Measurements from ENCODE around the gene FGF5. TPM values are rescaled to one million over a fixed set of nuclear protein-coding genes. Genes with fewer than 3 reads are reported as not detected.

Gene FGF5
- total RNA-seq, 3 donors from 2014 or later (not counting 1 experiment from before 2014, with no cell fraction given): 0.09 TPM; not detected in 1

DNA sequence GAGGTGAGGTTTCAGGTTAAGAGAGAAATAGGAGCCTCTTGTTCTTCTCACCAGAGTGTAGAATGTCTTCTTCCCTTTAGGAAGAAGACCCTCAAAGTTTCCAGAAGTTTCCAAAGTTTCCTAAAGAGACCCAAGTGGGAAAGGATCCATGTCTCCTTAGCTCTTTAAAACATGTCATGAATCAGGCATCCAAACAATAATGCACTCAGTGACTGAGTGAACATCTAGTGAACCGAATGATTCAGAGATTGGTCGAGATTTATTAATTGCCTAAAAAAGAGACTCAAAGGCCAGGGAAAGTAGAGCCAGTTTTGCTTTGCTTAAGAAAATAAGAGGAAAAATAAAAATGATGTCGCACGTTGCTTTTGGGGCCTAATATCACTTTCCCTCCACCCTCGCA lies 29.4 kb downstream of the FGF5 start:
- no peaks in the 10 kb centered on the region for H3K36me3 ChIP-seq (ENCODE audit: control insufficient read depth, insufficient read depth, low read length)
- Mint-ChIP-seq H3K4me1 (no peaks in the 10 kb centered on the region), H3K4me3 (no peak overlapping the region), H3K27me3 (ENCODE audit: low read depth in 2 of 2) (peaks cover 6 to 17% of the 10 kb centered on the region in 2 donors), H3K36me3 (no peaks in the 10 kb centered on the region), H3K9me3 (no peaks in the 10 kb centered on the region), H3K27ac (no peak overlapping the region)
- no peaks in the 10 kb centered on the region for H3K4me1 ChIP-seq (ENCODE audit: control insufficient read depth, insufficient read depth, low read length)
- DNase-seq (no peak), ATAC-seq (no peak)
- intact Hi-C loops (cut with micrococcal nuclease): no loop called here
- 94% methylated on average over 4 of the region's 5 CpGs for WGBS (ENCODE audit: insufficient coverage)
- TF ChIP-seq, protein P1, sequence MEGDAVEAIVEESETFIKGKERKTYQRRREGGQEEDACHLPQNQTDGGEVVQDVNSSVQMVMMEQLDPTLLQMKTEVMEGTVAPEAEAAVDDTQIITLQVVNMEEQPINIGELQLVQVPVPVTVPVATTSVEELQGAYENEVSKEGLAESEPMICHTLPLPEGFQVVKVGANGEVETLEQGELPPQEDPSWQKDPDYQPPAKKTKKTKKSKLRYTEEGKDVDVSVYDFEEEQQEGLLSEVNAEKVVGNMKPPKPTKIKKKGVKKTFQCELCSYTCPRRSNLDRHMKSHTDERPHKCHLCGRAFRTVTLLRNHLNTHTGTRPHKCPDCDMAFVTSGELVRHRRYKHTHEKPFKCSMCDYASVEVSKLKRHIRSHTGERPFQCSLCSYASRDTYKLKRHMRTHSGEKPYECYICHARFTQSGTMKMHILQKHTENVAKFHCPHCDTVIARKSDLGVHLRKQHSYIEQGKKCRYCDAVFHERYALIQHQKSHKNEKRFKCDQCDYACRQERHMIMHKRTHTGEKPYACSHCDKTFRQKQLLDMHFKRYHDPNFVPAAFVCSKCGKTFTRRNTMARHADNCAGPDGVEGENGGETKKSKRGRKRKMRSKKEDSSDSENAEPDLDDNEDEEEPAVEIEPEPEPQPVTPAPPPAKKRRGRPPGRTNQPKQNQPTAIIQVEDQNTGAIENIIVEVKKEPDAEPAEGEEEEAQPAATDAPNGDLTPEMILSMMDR (IDR thresholded peaks at IDR 0.05): no peak
- no peak overlapping the region for H3K27ac ChIP-seq (ENCODE audit: low read length)
- H3K9me3 ChIP-seq (ENCODE audit: control insufficient read depth, insufficient read depth, low read length): no peaks in the 10 kb centered on the region
- H3K4me3 ChIP-seq (ENCODE audit: low read length): no peak overlapping the region
- peaks cover 4% of the 10 kb centered on the region for H3K27me3 ChIP-seq (ENCODE audit: control insufficient read depth, insufficient read depth, low read length)

DNA sequence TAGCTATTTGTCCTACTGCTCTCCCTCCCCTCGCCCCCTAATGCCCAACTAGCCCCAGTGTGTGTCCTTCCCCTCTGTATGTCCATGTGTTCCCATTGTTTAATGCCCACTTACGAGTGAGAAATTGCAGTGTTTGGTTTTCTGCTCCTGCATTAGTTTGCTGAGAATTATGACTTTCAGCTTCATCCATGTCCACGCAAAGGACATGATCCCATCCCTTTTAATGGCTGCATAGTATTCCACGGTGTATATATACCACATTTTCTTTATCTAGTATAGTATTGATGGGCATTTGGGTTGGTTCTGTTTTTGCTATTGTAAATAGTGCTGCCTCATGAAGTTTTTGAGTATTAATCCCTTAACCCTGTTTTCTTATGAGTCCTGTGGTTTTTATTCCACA lies 35.4 kb downstream of the FGF5 start:
- WGBS (ENCODE audit: insufficient coverage): 82% methylated on average over 2 of the region's 4 CpGs
- H3K27me3 Mint-ChIP-seq (ENCODE audit: low read depth in 2 of 2): peaks cover 12 to 24% of the 10 kb centered on the region in 2 donors
- no peak for ATAC-seq

DNA sequence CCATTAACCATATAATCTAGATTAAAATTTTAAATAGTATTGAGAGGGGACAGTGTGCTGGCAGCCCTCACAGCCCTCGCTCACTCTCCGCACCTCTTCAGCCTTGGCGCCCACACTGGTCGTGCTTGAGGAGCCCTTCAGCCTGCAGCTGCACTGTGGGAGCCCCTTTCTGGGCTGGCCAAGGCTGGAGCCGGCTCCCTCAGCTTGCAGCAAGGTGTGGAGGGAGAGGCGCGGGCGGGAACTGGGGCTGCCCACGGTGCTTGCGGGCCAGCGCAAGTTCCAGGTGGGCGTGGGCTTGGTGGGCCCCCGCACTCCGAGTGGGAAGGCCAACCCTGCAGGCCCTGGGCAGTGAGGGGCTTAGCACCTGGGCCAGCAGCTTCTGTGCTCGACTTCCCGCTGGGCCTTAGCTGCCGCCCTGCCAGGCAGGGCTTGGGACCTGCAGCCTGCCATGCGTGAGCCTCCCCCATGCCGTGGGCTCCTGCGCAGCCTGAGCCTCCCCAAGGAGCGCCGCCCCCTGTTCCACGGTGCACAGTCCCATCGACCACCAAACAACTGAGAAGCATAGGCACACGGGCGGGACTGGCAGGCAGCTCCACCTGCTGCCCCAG lies 36.3 kb downstream of the FGF5 start:
- Mint-ChIP-seq H3K36me3 (no peaks in the 10 kb centered on the region), H3K27me3 (ENCODE audit: low read depth in 2 of 2) (peaks cover 10 to 31% of the 10 kb centered on the region in 2 donors)
- ATAC-seq: no peak

More for the DNA sequence above, 35.4 kb downstream of the FGF5 start:
- Histone ChIP-seq H3K4me3 (ENCODE audit: low read length) (no peak overlapping the region), H3K36me3 (ENCODE audit: control insufficient read depth, insufficient read depth, low read length) (no peaks in the 10 kb centered on the region), H3K27me3 (ENCODE audit: control insufficient read depth, insufficient read depth, low read length) (peaks cover 2% of the 10 kb centered on the region), H3K9me3 (ENCODE audit: control insufficient read depth, insufficient read depth, low read length) (no peaks in the 10 kb centered on the region), H3K4me1 (ENCODE audit: control insufficient read depth, insufficient read depth, low read length) (no peaks in the 10 kb centered on the region), H3K27ac (ENCODE audit: low read length) (no peak overlapping the region)
- no peaks in the 10 kb centered on the region for H3K36me3 Mint-ChIP-seq
- no peak overlapping the region for H3K4me3 Mint-ChIP-seq
- H3K27ac Mint-ChIP-seq: no peak overlapping the region
- TF ChIP-seq, protein P1 (IDR thresholded peaks at IDR 0.05): no peak
- no peak for DNase-seq
- no peaks in the 10 kb centered on the region for H3K9me3 Mint-ChIP-seq
- no peaks in the 10 kb centered on the region for H3K4me1 Mint-ChIP-seq
- intact Hi-C loops (cut with micrococcal nuclease): no loop called here

More for the DNA sequence above, 36.3 kb downstream of the FGF5 start:
- no peaks in the 10 kb centered on the region for H3K4me1 ChIP-seq (ENCODE audit: control insufficient read depth, insufficient read depth, low read length)
- intact Hi-C loops (cut with micrococcal nuclease): no loop called here
- no peak overlapping the region for H3K27ac Mint-ChIP-seq
- no peaks in the 10 kb centered on the region for H3K4me1 Mint-ChIP-seq
- no peak overlapping the region for H3K27ac ChIP-seq (ENCODE audit: low read length)
- no peak overlapping the region for H3K4me3 Mint-ChIP-seq
- TF ChIP-seq, protein P1 (IDR thresholded peaks at IDR 0.05): no peak
- no peaks in the 10 kb centered on the region for H3K36me3 ChIP-seq (ENCODE audit: control insufficient read depth, insufficient read depth, low read length)
- WGBS (ENCODE audit: insufficient coverage): 87% methylated on average over 26 of the region's 26 CpGs
- DNase-seq: no peak
- H3K9me3 Mint-ChIP-seq: no peaks in the 10 kb centered on the region
- no peak overlapping the region for H3K4me3 ChIP-seq (ENCODE audit: low read length)
- H3K9me3 ChIP-seq (ENCODE audit: control insufficient read depth, insufficient read depth, low read length): no peaks in the 10 kb centered on the region
- peaks cover 2% of the 10 kb centered on the region for H3K27me3 ChIP-seq (ENCODE audit: control insufficient read depth, insufficient read depth, low read length)
